CD14-positive monocyte (primary cell): ENCODE results near the gene CRTC1. TPM values are rescaled to one million over a fixed set of nuclear protein-coding genes. Genes with fewer than 3 reads are reported as not detected.
A peak's percentile ranks its signal among the peaks of the same experiment; 100 is the strongest.

Source experiments
- DNase-seq, 3 donors: peaks; one replicate each; pipeline ENCODE4 v3.0.0-alpha.2; 2011 to 2022
- H2AFZ ChIP-seq: 2 replicates; pipeline ENCODE4 v1.6.0; 2012; ENCODE audit warnings: mild to moderate bottlenecking, low read depth, low read length, inconsistent platforms; ENCODE audit not compliant: insufficient read depth, poor library complexity, severe bottlenecking
- H3K27ac ChIP-seq, 2 donors: 1 replicate in 1 of 2; 2 replicates in 1 of 2; pipeline ENCODE4 v1.5.1; 2012 to 2013; ENCODE audit warnings: low read length in 2 of 2, control low read depth in 1 of 2, inconsistent platforms in 1 of 2, low read depth in 1 of 2, mild to moderate bottlenecking in 1 of 2
- H3K27me3 ChIP-seq, 2 donors: one replicate each; pipeline versions ENCODE4 v1.6.0 to v1.6.1; 2011 to 2013; ENCODE audit warnings: low read length in 2 of 2; ENCODE audit not compliant: control insufficient read depth in 2 of 2, insufficient read depth in 2 of 2
- H3K36me3 ChIP-seq, 2 donors: replicated peaks in 1 of 2; 1 replicate in 1 of 2; 2 replicates in 1 of 2; pipeline versions ENCODE4 v1.5.1 to v1.6.1; 2012 to 2013; ENCODE audit warnings: low read length in 2 of 2, control low read depth in 1 of 2, inconsistent platforms in 1 of 2, mild to moderate bottlenecking in 1 of 2; ENCODE audit not compliant: insufficient read depth in 2 of 2, control insufficient read depth in 1 of 2
- H3K4me1 ChIP-seq, 2 donors: 1 replicate in 1 of 2; 2 replicates in 1 of 2; pipeline versions ENCODE4 v1.5.1 to v1.6.1; 2012 to 2013; ENCODE audit warnings: low read length in 2 of 2, control low read depth in 1 of 2, inconsistent platforms in 1 of 2, mild to moderate bottlenecking in 1 of 2, moderate library complexity in 1 of 2; ENCODE audit not compliant: insufficient read depth in 2 of 2, control insufficient read depth in 1 of 2
- H3K4me2 ChIP-seq: replicated peaks from 2 replicates; pipeline ENCODE3; 2012; ENCODE audit warnings: low read length, moderate library complexity, mild to moderate bottlenecking; ENCODE audit not compliant: poor library complexity, severe bottlenecking; ENCODE audit errors: extremely low read depth
- H3K4me3 ChIP-seq, 3 experiments: fragments of 200-600 bp in 1 of 3; sonication (generic) in 1 of 3; replicated peaks in 1 of 3; 1 replicate in 2 of 3; 2 replicates in 1 of 3; pipeline ENCODE4 v1.5.1; 2011 to 2013; ENCODE audit warnings: low read length in 3 of 3, mild to moderate bottlenecking in 3 of 3, control low read depth in 2 of 3, low read depth in 2 of 3, inconsistent platforms in 1 of 3, moderate library complexity in 1 of 3
- H3K79me2 ChIP-seq: 2 replicates; pipeline ENCODE4 v1.6.0; 2012; ENCODE audit warnings: mild to moderate bottlenecking, control low read depth, inconsistent platforms, low read length, moderate library complexity; ENCODE audit not compliant: insufficient read depth
- H3K9ac ChIP-seq: 2 replicates; pipeline ENCODE4 v1.6.0; 2017; ENCODE audit warnings: low read length, mild to moderate bottlenecking; ENCODE audit not compliant: insufficient read depth, poor library complexity, severe bottlenecking
- H3K9me3 ChIP-seq, 2 donors: replicated peaks in 1 of 2; 1 replicate in 1 of 2; 2 replicates in 1 of 2; pipeline versions ENCODE4 v1.5.1 to v1.6.1; 2012 to 2013; ENCODE audit warnings: low read length in 2 of 2, control low read depth in 1 of 2; ENCODE audit not compliant: control insufficient read depth in 1 of 2, insufficient read depth in 1 of 2
- H4K20me1 ChIP-seq: 2 replicates; pipeline ENCODE4 v1.6.0; 2012; ENCODE audit warnings: mild to moderate bottlenecking, low read length, control low read depth, moderate library complexity; ENCODE audit not compliant: insufficient read depth
- H3K27ac Mint-ChIP-seq, 7 donors: one replicate each; pipeline ENCODE4 v1.8.0; 2020; ENCODE audit warnings: mild to moderate bottlenecking in 7 of 7, mixed read lengths in 7 of 7, moderate library complexity in 6 of 7, inconsistent platforms in 2 of 7
- H3K27me3 Mint-ChIP-seq, 3 donors: one replicate each; pipeline ENCODE4 v1.8.0; 2021 to 2022; ENCODE audit warnings: low read depth in 3 of 3, mild to moderate bottlenecking in 3 of 3, mixed read lengths in 3 of 3, moderate library complexity in 3 of 3, inconsistent platforms in 1 of 3
- H3K36me3 Mint-ChIP-seq, 2 donors: one replicate each; pipeline ENCODE4 v1.8.0; 2020; ENCODE audit warnings: mixed read lengths in 2 of 2, inconsistent platforms in 1 of 2, mild to moderate bottlenecking in 1 of 2
- H3K4me1 Mint-ChIP-seq: one replicate; pipeline ENCODE4 v1.8.0; 2020; ENCODE audit warnings: mild to moderate bottlenecking, mixed read lengths
- H3K4me3 Mint-ChIP-seq, 2 donors: one replicate each; pipeline ENCODE4 v1.8.0; 2020; ENCODE audit warnings: mild to moderate bottlenecking in 2 of 2, mixed read lengths in 2 of 2, moderate library complexity in 1 of 2
- H3K9me3 Mint-ChIP-seq, 7 donors: one replicate each; pipeline ENCODE4 v1.8.0; 2020 to 2022; ENCODE audit warnings: mixed read lengths in 7 of 7, mild to moderate bottlenecking in 6 of 7, moderate library complexity in 6 of 7, inconsistent platforms in 2 of 7
- WGBS: methylation state at CpG from one replicate; pipeline ENCODE4 v1.1.5; 2013; ENCODE audit warnings: missing lambda C conversion rate; ENCODE audit not compliant: insufficient coverage; 5-methylcytosine and 5-hydroxymethylcytosine counted together
- intact Hi-C, 2 donors: fragments of 100-400 bp; cut with micrococcal nuclease; formaldehyde crosslinking; loops; one replicate each; pipeline versions ENCODE4 v1.15.0 to v1.15.1; 2023
- polyA plus RNA-seq, 3 donors: library from polyadenylated mRNA; depleted of rRNA in 1 of 3; unstranded in 2 of 3; stranded (reverse) in 1 of 3; fragments of 300-500 nt in 2 of 3; fragments of >200 nt in 1 of 3; fragmentation: Illumina TruSeq in 2 of 3; gene quantifications; 1 replicate in 2 of 3; 2 replicates in 1 of 3; pipeline ENCODE4 v1.2.3, GENCODE V29; 2012 to 2021
- TF ChIP-seq, protein P1 (sequence below): fragments of 200-600 bp; IDR thresholded peaks from one replicate; pipeline ENCODE4 v1.8.0; 2022; ENCODE audit warnings: antibody characterized with exemption, mild to moderate bottlenecking

Gene CRTC1
- polyA plus RNA-seq, 3 donors: 0.28 to 9.2 (median 0.55) TPM

DNA sequence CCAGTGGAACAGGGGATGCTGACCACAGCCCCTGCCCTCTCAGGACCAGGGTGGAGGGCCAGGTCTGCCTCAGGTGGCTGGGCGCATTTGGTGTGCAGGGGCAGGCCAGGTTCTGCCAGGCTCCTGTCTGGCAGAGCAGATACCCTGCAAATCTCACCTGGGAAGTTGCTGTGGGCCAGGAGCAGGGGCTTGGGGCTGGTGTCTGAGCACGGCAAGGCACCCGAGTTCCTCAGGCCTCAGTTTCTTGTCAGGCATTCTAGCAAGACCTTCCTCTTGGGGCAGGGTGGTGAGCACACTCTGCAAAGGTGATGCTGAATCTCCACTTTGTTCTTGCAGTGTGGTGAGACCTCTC, 1.1 kb downstream of the CRTC1 start:
- no peak overlapping the region for H3K4me3 Mint-ChIP-seq
- Histone ChIP-seq H3K4me1 (peaks cover 41 to 58% of the 10 kb centered on the region in 2 donors), H2AFZ (no peak overlapping the region), H3K27ac (no peak overlapping the region), H3K36me3 (no peaks in the 10 kb centered on the region), H3K27me3 (no peaks in the 10 kb centered on the region), H3K9ac (peak overlapping the region; percentile 53), H3K9me3 (no peaks in the 10 kb centered on the region), H3K4me2 (peak overlapping the region; percentile 92), H3K4me3 (peak overlapping the region in 1 of 3 experiments; percentile 76), H3K79me2 (peaks cover 51% of the 10 kb centered on the region), H4K20me1 (peaks cover 31% of the 10 kb centered on the region)
- H3K9me3 Mint-ChIP-seq: no peaks in the 10 kb centered on the region
- H3K27me3 Mint-ChIP-seq: peaks cover 2% of the 10 kb centered on the region in 3 donors
- DNase-seq: no peak
- TF ChIP-seq, protein P1, sequence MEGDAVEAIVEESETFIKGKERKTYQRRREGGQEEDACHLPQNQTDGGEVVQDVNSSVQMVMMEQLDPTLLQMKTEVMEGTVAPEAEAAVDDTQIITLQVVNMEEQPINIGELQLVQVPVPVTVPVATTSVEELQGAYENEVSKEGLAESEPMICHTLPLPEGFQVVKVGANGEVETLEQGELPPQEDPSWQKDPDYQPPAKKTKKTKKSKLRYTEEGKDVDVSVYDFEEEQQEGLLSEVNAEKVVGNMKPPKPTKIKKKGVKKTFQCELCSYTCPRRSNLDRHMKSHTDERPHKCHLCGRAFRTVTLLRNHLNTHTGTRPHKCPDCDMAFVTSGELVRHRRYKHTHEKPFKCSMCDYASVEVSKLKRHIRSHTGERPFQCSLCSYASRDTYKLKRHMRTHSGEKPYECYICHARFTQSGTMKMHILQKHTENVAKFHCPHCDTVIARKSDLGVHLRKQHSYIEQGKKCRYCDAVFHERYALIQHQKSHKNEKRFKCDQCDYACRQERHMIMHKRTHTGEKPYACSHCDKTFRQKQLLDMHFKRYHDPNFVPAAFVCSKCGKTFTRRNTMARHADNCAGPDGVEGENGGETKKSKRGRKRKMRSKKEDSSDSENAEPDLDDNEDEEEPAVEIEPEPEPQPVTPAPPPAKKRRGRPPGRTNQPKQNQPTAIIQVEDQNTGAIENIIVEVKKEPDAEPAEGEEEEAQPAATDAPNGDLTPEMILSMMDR: no peak
- WGBS: 90% methylated on average over 2 of the region's 3 CpGs
- intact Hi-C loops: no loop called here
- H3K4me1 Mint-ChIP-seq: peaks cover 48% of the 10 kb centered on the region
- H3K36me3 Mint-ChIP-seq: peaks cover 3 to 6% of the 10 kb centered on the region in 2 donors
- peak overlapping the region in 2 of 7 donors; percentile 62 to 80 for H3K27ac Mint-ChIP-seq

DNA sequence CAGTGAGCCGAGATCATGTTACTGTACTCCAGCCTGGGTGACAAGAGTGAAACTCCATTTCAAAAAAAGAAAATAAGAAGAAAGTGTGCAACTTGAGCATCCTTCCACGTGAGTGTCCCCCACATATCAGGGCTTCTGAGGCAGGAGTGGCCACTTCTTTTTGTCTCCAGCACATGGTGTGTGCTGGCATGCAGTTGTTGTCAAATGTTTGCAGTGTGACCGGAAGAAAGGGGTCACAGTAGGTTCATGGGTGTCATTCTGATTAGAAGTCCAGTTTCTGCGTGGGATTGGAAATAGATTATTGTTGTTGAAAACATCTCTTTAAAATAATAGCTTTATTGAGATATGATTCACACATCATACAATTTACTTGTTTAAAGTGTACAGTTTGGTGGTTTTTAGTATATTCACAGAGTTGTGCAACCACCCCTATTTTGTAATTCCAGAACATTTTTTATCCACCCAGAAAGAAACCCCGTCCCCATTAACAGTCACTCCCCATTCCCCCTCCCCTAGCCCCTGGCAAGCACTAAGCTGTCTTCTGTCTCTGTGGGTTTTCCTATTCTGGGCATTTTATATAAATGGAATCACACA, 2.2 kb downstream of the CRTC1 start:
- H3K4me3 Mint-ChIP-seq: no peak overlapping the region
- Histone ChIP-seq H3K79me2 (peaks cover 61% of the 10 kb centered on the region), H3K4me2 (peak overlapping the region; percentile 5), H3K36me3 (no peaks in the 10 kb centered on the region), H3K4me3 (peak overlapping the region in 1 of 3 experiments; percentile 76), H4K20me1 (peaks cover 42% of the 10 kb centered on the region), H3K27ac (no peak overlapping the region), H3K4me1 (peaks cover 36 to 54% of the 10 kb centered on the region in 2 donors), H3K9ac (no peak overlapping the region), H3K9me3 (no peaks in the 10 kb centered on the region), H3K27me3 (no peaks in the 10 kb centered on the region), H2AFZ (no peak overlapping the region)
- TF ChIP-seq, protein P1: no peak
- WGBS: 71% methylated on average over 2 of the region's 5 CpGs
- H3K27me3 Mint-ChIP-seq: peaks cover 2% of the 10 kb centered on the region in 3 donors
- H3K9me3 Mint-ChIP-seq: no peaks in the 10 kb centered on the region
- H3K27ac Mint-ChIP-seq: peak overlapping the region; percentile 35 to 80 (median 57)
- peaks cover 3 to 9% of the 10 kb centered on the region in 2 donors for H3K36me3 Mint-ChIP-seq
- intact Hi-C loops: no loop called here
- DNase-seq: peak in 2 of 3 donors; percentile 17 to 52
- peaks cover 46% of the 10 kb centered on the region for H3K4me1 Mint-ChIP-seq
